Activated CD4-positive, CD25-positive, alpha-beta regulatory T cell treated with anti-CD3 and anti-CD28 coated beads, Interleukin-2, amount 50 U/mL, for 24 hours (primary cell): ENCODE results near the gene TC2N.
"Not testable (repeated sequence)": the region's sequence is repeated elsewhere in the genome, so short reads cannot be mapped to it uniquely, and the experiment has no call there.

Source experiments
- ATAC-seq, 2 donors: fragments of 150-1000 bp; cut with Tn5 transposase; one replicate each; pipeline ENCODE4 v1.10.0; 2021; ENCODE audit warnings: mild to moderate bottlenecking in 1 of 2, moderate library complexity in 1 of 2

The TC2N gene

GRCh38 chr14:91830777-91831176 lies 36.6 kb downstream of the TC2N start:
- peak in 1 of 2 donors; percentile 27 for ATAC-seq

- ATAC-seq = no peak
These were observed 37.8 kb downstream of the TC2N start for GRCh38 chr14:91829511-91829910.

- no peak for ATAC-seq
These were observed 39.6 kb downstream of the TC2N start for GRCh38 chr14:91827746-91828145.

- ATAC-seq = peak; percentile 35 to 58
These were observed 49.6 kb downstream of the TC2N start for GRCh38 chr14:91817566-91818325.

- no peak for ATAC-seq
These were observed 53.0 kb downstream of the TC2N start for GRCh38 chr14:91814317-91814716.

- ATAC-seq = no peak
These were observed 56.6 kb downstream of the TC2N start for GRCh38 chr14:91810699-91811098.

GRCh38 chr14:91806716-91807115 lies 60.6 kb downstream of the TC2N start:
- ATAC-seq = no peak

- not testable (repeated sequence) for ATAC-seq
These were observed 61.2 kb downstream of the TC2N start for GRCh38 chr14:91806094-91806493.

- ATAC-seq = no peak
These were observed 61.7 kb downstream of the TC2N start for GRCh38 chr14:91805659-91806058.

- ATAC-seq = no peak
These were observed 66.0 kb downstream of the TC2N start for GRCh38 chr14:91801358-91801757.

GRCh38 chr14:91796617-91797347 lies 70.6 kb downstream of the TC2N start:
- peak; percentile 77 to 89 for ATAC-seq

GRCh38 chr14:91793704-91794103 lies 73.6 kb downstream of the TC2N start:
- ATAC-seq = no peak

- no peak for ATAC-seq
These were observed 81.1 kb downstream of the TC2N start for GRCh38 chr14:91786188-91786587.

GRCh38 chr14:91780452-91780851 lies 86.9 kb downstream of the TC2N start:
- ATAC-seq = no peak

GRCh38 chr14:91778217-91778616 lies 89.1 kb downstream of the TC2N start:
- ATAC-seq = no peak

- no peak for ATAC-seq
These were observed 92.9 kb downstream of the TC2N start for GRCh38 chr14:91774140-91775096.

GRCh38 chr14:91770185-91770584 lies 97.2 kb downstream of the TC2N start:
- no peak for ATAC-seq

GRCh38 chr14:91755570-91756295 lies 111.6 kb downstream of the TC2N start:
- ATAC-seq = no peak

- ATAC-seq = no peak
These were observed 112.5 kb downstream of the TC2N start for GRCh38 chr14:91754819-91755218.

- ATAC-seq = no peak
These were observed 113.2 kb downstream of the TC2N start for GRCh38 chr14:91754185-91754584.

GRCh38 chr14:91753501-91754128 lies 113.7 kb downstream of the TC2N start:
- no peak for ATAC-seq

GRCh38 chr14:91752961-91753360 lies 114.4 kb downstream of the TC2N start:
- no peak for ATAC-seq
